ENCODE data around the gene KRT33B.

The KRT33B gene

DNA sequence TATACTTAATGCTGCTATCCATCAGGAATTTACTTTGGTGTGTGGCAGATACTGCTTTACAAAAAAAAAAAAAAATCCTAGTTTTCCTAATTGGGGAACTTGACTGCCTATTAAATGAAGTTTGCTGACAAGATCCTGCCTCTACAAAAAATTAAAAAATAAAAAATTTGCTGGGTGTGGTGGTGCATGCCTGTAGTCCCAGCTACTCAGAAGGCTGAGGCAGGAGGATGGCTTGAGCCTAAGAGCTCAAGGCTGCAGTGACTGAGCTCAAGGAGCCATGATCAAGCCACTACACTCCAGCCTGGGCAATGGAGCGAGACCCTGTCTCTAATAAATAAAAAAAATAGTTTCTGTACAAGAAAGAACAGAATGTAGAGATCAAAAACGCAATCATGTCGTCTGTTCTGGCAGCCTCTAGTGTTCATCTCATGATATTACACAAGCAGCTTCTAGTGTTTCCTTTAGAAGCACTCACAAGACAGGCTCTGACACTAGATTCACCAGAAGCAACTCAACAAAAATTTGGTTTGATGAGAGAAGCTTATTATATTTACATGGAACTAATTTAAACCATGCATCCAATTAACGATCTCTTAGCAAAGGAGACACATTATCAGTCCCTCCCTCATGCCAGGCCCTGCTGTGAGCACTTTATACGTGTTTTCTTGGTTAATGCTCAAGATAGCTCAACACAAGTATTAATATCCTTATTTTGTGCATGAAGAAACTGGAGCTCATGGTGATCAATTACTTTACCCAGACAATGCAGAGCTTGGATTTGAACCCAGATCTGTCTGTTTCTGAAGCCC, 47.3 kb downstream of the KRT33B start:
- TF ChIP-seq, protein P1, sequence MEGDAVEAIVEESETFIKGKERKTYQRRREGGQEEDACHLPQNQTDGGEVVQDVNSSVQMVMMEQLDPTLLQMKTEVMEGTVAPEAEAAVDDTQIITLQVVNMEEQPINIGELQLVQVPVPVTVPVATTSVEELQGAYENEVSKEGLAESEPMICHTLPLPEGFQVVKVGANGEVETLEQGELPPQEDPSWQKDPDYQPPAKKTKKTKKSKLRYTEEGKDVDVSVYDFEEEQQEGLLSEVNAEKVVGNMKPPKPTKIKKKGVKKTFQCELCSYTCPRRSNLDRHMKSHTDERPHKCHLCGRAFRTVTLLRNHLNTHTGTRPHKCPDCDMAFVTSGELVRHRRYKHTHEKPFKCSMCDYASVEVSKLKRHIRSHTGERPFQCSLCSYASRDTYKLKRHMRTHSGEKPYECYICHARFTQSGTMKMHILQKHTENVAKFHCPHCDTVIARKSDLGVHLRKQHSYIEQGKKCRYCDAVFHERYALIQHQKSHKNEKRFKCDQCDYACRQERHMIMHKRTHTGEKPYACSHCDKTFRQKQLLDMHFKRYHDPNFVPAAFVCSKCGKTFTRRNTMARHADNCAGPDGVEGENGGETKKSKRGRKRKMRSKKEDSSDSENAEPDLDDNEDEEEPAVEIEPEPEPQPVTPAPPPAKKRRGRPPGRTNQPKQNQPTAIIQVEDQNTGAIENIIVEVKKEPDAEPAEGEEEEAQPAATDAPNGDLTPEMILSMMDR (IDR thresholded peaks at IDR 0.05; ENCODE audit: low read depth, low read length) = peak; percentile 90
- peak; percentile 44 for DNase-seq (ENCODE audit: extremely low read depth, low read depth)

DNA sequence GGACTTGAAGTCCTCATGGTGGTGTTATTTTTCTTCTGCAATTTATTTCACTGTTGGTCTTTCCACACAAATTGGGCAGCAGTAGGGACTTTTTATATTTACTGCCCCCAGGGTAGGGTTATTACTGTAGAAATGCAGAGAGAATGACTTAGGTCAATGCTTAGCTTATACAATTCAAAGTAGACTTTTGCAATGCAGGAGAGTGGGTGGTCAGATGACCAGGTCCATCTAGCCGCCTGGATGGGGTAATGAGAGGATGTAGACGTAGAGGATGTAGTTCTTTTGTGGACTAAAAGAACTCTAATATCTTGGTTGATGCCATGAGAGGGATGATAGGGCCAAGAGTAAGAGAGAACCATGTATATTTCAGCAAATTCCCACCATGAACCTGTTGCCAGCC, 51.4 kb downstream of the KRT33B start:
- TF ChIP-seq, protein P1 (IDR thresholded peaks at IDR 0.05; ENCODE audit: low read depth, low read length) = no peak
- DNase-seq (ENCODE audit: extremely low read depth, low read depth) = no peak

GRCh38 chr17:41315814-41316445, 53.7 kb downstream of the KRT33B start:
- TF ChIP-seq, protein P1 (IDR thresholded peaks at IDR 0.05; ENCODE audit: low read depth, low read length) = no peak
- no peak for DNase-seq (ENCODE audit: extremely low read depth, low read depth)

DNA sequence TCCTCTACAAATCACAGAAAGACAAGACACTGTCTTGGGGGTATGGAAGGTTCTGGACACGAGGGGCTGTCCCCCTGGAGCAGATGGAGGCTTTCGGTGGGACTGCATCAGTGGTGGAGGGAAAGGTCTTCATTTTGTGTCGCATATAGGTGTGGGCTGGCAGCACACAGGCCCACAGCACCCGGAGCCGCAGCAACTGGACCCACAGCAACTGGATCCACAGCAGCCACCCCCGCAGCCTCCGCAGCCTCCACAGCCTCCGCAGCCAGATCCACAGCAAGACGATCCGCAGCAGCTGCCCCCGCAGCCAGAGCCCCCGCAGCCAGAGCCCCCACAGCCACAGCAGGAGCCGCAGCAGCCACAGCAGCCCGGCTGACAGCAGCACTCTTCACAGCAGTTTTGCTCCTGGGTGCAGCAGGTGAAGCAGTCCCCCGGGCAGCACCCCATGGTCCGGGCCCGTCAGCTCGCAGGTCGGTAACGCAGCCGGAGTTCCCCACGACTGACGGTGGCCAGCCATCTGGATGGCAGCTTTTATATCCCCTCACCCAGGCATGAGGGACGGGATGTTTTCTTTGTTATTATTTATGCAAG, 54.3 kb downstream of the KRT33B start, which contains the start of gene KRTAP17-1:
Gene KRTAP17-1, minus strand, starts transcription at position 507 of the 591 bp plus-strand sequence. Its CDS starts 60 bp downstream, at position 447.
- DNase-seq (ENCODE audit: extremely low read depth, low read depth) = no peak
- TF ChIP-seq, protein P1 (IDR thresholded peaks at IDR 0.05; ENCODE audit: low read depth, low read length) = no peak

Data from AG09319 (cell line).